OCI-LY1 (cell line): ENCODE data around the gene APOC3.
A peak's percentile ranks its signal among the peaks of the same experiment; 100 is the strongest.

ENCODE experiments used
- H2AFZ ChIP-seq: fragments of 200-600 bp; sonication (generic), shearing (Covaris generic); 2 replicates; pipeline ENCODE4 v1.6.0; 2014; ENCODE audit warnings: antibody characterized with exemption, mild to moderate bottlenecking, low read length
- H3F3A ChIP-seq: fragments of 200-600 bp; sonication (generic), shearing (Covaris generic); 2 replicates; pipeline ENCODE4 v1.6.0; 2014; ENCODE audit warnings: mild to moderate bottlenecking, antibody characterized with exemption, low read length, moderate library complexity; ENCODE audit not compliant: insufficient read depth
- H3K27ac ChIP-seq: fragments of 200-600 bp; sonication (generic); 2 replicates; pipeline ENCODE4 v1.5.1; 2014; ENCODE audit warnings: low read length, mixed run types, mild to moderate bottlenecking, low read depth; ENCODE audit not compliant: poor library complexity, severe bottlenecking
- H3K27me3 ChIP-seq: fragments of 200-600 bp; sonication (generic); 2 replicates; pipeline ENCODE4 v1.6.0; 2014; ENCODE audit warnings: antibody characterized with exemption, mild to moderate bottlenecking, low read length, moderate library complexity; ENCODE audit not compliant: insufficient read depth
- H3K36me3 ChIP-seq: fragments of 200-600 bp; sonication (generic); 2 replicates; pipeline ENCODE4 v1.6.1; 2014; ENCODE audit warnings: mild to moderate bottlenecking, antibody characterized with exemption, low read length, moderate library complexity, mixed read lengths; ENCODE audit not compliant: insufficient read depth
- H3K4me1 ChIP-seq: fragments of 200-600 bp; sonication (generic); 2 replicates; pipeline ENCODE4 v1.5.1; 2014; ENCODE audit warnings: mild to moderate bottlenecking, low read length, moderate library complexity; ENCODE audit not compliant: insufficient read depth, severe bottlenecking
- H3K4me2 ChIP-seq: fragments of 200-600 bp; sonication (generic), shearing (Covaris generic); 2 replicates; pipeline ENCODE4 v1.6.1; 2014; ENCODE audit warnings: low read length
- H3K4me3 ChIP-seq: fragments of 200-600 bp; sonication (generic); 2 replicates; pipeline ENCODE4 v1.5.1; 2014; ENCODE audit warnings: low read length, low read depth, mild to moderate bottlenecking, mixed read lengths; ENCODE audit not compliant: poor library complexity, severe bottlenecking
- H3K79me2 ChIP-seq: fragments of 200-600 bp; shearing (Covaris generic); 2 replicates; pipeline ENCODE4 v1.6.1; 2016; ENCODE audit warnings: mixed run types, low read length, mixed read lengths; ENCODE audit not compliant: insufficient read depth
- H3K9ac ChIP-seq: fragments of 200-600 bp; sonication (generic), shearing (Covaris generic); 2 replicates; pipeline ENCODE4 v1.6.1; 2014; ENCODE audit warnings: mild to moderate bottlenecking, low read length, mixed read lengths
- H3K9me2 ChIP-seq: fragments of 200-600 bp; sonication (generic), shearing (Covaris generic); 2 replicates; pipeline ENCODE4 v1.6.1; 2014; ENCODE audit warnings: low read depth, mild to moderate bottlenecking, low read length, mixed read lengths
- H3K9me3 ChIP-seq: fragments of 200-600 bp; shearing (Covaris generic); 2 replicates; pipeline ENCODE4 v1.6.1; 2014; ENCODE audit warnings: low read length, mixed read lengths
- H4K20me1 ChIP-seq: fragments of 200-600 bp; sonication (generic), shearing (Covaris generic); 2 replicates; pipeline ENCODE4 v1.6.0; 2016; ENCODE audit warnings: mild to moderate bottlenecking, low read length; ENCODE audit not compliant: insufficient read depth
- CTCF ChIP-seq: fragments of 200-600 bp; sonication (generic), shearing (Covaris generic); IDR thresholded peaks from 2 replicates; pipeline ENCODE4 v1.5.1; 2017; ENCODE audit warnings: mild to moderate bottlenecking, antibody characterized with exemption, low read length, moderate library complexity, mixed read lengths
- EZH2 ChIP-seq: fragments of 200-600 bp; sonication (generic), shearing (Covaris generic); IDR thresholded peaks from 2 replicates; pipeline ENCODE4 v1.8.0; 2017; ENCODE audit warnings: borderline replicate concordance, mixed run types, mild to moderate bottlenecking, antibody characterized with exemption, low read length, moderate library complexity, mixed read lengths

The APOC3 gene

GRCh38 chr11:116808262-116809175 is 21.2 kb upstream of the APOC3 start:
- H3K4me2 ChIP-seq, result no peak overlapping the region
- peaks cover 15% of the 10 kb centered on the region for H3K4me1 ChIP-seq
- no peak overlapping the region for H3K9ac ChIP-seq
- H3K9me3 ChIP-seq, result no peaks in the 10 kb centered on the region
- H3K36me3 ChIP-seq, result no peaks in the 10 kb centered on the region
- H3K27ac ChIP-seq, result no peak overlapping the region
- no peaks in the 10 kb centered on the region for H3K79me2 ChIP-seq
- no peaks in the 10 kb centered on the region for H3K9me2 ChIP-seq
- H2AFZ ChIP-seq, result no peak overlapping the region
- no peaks in the 10 kb centered on the region for H3F3A ChIP-seq
- H3K27me3 ChIP-seq, result no peaks in the 10 kb centered on the region
- no peak for TF ChIP-seq EZH2
- no peak for TF ChIP-seq CTCF
- H4K20me1 ChIP-seq, result no peaks in the 10 kb centered on the region
- H3K4me3 ChIP-seq, result no peak overlapping the region

- TF ChIP-seq EZH2 (no peak), CTCF (no peak)
- Histone ChIP-seq H2AFZ (no peak overlapping the region), H3K9ac (no peak overlapping the region), H3K9me3 (no peaks in the 10 kb centered on the region), H3F3A (no peaks in the 10 kb centered on the region), H3K9me2 (no peaks in the 10 kb centered on the region), H3K27ac (no peak overlapping the region), H3K4me2 (peak overlapping the region; percentile 8; the same call in 1 of the 2 replicates), H4K20me1 (no peaks in the 10 kb centered on the region), H3K79me2 (no peaks in the 10 kb centered on the region), H3K4me1 (peaks cover 15% of the 10 kb centered on the region), H3K27me3 (no peaks in the 10 kb centered on the region), H3K4me3 (no peak overlapping the region), H3K36me3 (no peaks in the 10 kb centered on the region)
Measured at GRCh38 chr11:116811194-116811593, 18.5 kb upstream of the APOC3 start.

GRCh38 chr11:116812109-116812508 is 17.6 kb upstream of the APOC3 start:
- no peak overlapping the region for H3K9ac ChIP-seq
- no peak for TF ChIP-seq EZH2
- TF ChIP-seq CTCF, result no peak
- H3K9me3 ChIP-seq, result no peaks in the 10 kb centered on the region

More at GRCh38 chr11:116812109-116812508, 17.6 kb upstream of the APOC3 start:
- H3K27me3 ChIP-seq, result no peaks in the 10 kb centered on the region
- H3K4me2 ChIP-seq, result no peak overlapping the region
- H3K27ac ChIP-seq, result no peak overlapping the region
- no peaks in the 10 kb centered on the region for H3K36me3 ChIP-seq
- H2AFZ ChIP-seq, result no peak overlapping the region
- no peaks in the 10 kb centered on the region for H4K20me1 ChIP-seq
- no peak overlapping the region for H3K4me3 ChIP-seq
- H3K79me2 ChIP-seq, result no peaks in the 10 kb centered on the region
- no peaks in the 10 kb centered on the region for H3F3A ChIP-seq
- no peaks in the 10 kb centered on the region for H3K9me2 ChIP-seq
- H3K4me1 ChIP-seq, result peaks cover 15% of the 10 kb centered on the region
